HG03060 (cell line): ENCODE measurements around the gene AFF4.
"Not testable (repeated sequence)": the region's sequence is repeated elsewhere in the genome, so short reads cannot be mapped to it uniquely, and the experiment has no call there.

Experiments
- ATAC-seq: cut with Tn5 transposase; IDR thresholded peaks from one replicate; pipeline ENCODE4 v1.9.1; 2021; ENCODE audit warnings: low read depth, moderate number of reproducible peaks; ENCODE audit not compliant: unreplicated experiment

Gene AFF4

GRCh38 chr5:132963171-132964104, at the start of gene AFF4:
TSS of gene AFF4 (minus strand) at chr5:132963634. CDS start at chr5:132937189, 26,445 bp downstream.
- ATAC-seq, result peak; percentile 74

DNA sequence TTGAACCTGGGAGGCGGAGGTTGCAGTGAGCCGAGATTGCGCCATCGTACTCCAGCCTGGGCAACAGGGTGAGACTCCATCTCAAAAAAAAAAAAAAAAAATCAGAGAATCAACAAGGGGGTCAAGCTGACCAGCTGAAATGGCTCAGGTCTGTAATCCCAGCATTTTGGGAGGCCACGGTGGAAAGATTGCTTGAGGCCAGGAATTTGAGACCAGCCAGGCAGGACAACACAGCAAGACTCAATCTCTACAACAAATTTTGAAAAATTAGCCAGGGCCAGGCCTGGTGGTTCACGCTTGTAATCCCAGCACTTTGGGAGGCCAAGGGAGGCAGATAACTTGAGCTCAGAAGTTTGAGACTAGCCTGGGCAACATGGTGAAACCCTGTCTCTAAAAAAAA, 45.0 kb upstream of the AFF4 start:
- not testable (repeated sequence) for ATAC-seq

GRCh38 chr5:133006653-133007052, 43.2 kb upstream of the AFF4 start:
- ATAC-seq, result no peak

DNA sequence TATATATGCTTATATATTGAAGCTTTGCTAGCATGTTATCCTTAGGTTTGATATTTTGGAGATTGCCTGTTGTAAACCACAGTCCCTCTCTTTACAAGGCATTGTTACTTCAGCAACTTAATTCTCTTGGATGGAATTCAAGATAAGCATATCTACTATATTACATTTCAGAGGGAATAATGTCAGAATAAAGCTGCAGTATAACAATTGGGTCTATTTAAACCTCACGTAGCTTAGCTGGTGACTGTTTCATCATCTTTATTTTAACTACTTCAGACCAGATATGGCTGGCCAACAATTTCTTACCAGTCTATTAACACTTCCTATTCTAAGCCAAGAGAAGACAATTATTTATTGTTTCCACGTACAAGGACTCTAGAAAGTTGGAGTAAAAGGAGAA, 35.8 kb upstream of the AFF4 start:
- ATAC-seq, result no peak

- ATAC-seq, result no peak
These were observed 35.1 kb upstream of the AFF4 start for GRCh38 chr5:132998556-132998955.

DNA sequence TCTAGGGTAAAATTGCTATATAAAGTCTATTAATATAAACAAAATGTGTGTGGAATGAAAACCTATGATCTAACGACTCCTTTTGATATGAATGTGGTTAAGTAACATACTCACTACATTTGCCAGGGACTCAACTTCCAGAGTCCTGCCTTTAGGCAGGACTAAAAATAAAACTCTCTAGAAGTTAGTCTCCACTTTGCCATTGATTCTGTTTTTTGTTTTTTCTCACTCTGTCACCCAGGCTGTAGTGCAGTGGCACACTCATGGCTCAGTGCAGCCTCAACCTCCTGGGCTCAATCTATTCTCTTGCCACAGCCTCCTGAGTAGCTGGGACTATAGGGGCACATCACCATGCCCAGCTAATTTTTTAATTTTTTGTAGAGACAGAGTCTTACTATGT, 32.9 kb upstream of the AFF4 start:
- ATAC-seq, result no peak

DNA sequence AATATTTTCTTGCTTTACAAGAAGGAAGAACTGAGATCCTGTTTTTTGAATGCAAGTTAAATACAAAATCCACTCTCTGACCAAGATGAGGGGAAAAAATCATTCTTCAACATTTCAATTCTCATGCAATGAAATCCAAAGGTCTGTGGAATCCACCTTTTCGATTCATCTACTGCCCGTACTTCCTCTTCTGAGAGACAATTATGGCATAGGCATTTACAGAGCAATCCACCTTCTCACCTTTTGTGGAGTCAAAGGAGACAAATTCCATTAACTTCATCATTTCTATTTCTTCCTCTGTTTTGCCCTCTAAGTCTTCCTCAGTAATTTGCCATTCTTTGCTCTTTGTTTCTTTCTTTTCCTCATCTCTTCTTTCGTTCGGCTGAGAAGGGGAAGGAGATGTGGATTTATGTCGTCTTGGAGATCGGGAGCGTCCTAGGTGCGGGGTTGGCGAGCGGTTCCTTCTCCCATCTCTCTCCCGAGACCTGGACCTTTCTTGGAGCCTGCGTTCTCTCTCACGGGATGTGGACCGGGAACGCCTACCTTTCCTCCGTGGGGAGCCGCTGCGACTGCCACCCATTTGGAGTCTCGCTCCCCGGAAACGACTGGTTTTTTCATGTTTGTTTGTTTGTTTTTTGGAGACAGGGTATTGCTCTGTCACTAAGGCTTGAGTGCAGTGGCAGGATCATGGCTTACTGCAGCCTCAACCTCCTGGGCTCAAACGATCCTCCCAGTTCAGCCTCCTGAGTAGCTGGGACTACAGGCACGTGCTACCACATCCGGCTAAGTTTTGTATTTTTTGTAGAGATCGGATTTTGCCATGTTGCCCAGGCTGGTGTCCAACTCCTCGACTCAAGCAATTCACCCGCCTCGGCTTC, 24.3 kb upstream of the AFF4 start:
- ATAC-seq, result no peak

DNA sequence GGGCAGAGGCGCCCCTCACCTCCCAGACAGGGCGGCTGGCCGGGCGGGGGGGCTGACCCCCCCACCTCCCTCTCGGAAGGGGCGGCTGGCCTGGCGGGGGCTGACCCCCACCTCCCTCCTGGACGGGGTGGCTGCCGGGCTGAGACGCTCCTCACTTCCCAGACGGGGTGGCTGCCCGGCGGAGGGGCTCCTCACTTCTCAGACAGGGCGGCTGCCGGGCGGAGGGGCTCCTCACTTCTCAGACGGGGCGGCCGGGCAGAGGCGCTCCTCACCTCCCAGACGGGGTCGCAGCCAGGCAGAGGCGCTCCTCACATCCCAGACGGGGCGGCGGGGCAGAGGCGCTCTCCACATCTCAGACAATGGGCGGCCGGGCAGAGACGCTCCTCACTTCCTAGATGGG, 19.5 kb upstream of the AFF4 start:
- not testable (repeated sequence) for ATAC-seq

- ATAC-seq, result no peak
These were observed 17.9 kb upstream of the AFF4 start for GRCh38 chr5:132981288-132981687.

GRCh38 chr5:132979976-132980375, 16.5 kb upstream of the AFF4 start:
- ATAC-seq, result no peak

- ATAC-seq, result no peak
These were observed 16.0 kb upstream of the AFF4 start for GRCh38 chr5:132979367-132979940.

DNA sequence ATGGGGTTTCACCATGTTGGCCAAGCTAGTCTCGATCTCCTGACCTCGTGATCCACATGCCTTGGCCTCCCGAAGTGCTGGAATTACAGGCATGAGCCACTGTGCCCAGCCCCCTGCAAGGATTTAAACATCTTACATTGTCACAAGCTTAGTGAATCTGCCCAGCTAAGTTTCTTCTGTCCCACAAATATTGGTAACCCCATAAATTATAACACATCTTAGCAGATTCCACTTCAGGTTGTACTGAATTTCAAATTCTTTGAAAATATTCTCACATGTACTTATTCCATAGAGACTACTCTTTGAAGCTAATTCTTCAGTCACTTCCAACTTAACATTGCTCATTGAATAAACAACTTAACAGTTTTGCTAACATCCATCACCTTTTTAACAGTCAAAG, 13.4 kb upstream of the AFF4 start:
- no peak for ATAC-seq

DNA sequence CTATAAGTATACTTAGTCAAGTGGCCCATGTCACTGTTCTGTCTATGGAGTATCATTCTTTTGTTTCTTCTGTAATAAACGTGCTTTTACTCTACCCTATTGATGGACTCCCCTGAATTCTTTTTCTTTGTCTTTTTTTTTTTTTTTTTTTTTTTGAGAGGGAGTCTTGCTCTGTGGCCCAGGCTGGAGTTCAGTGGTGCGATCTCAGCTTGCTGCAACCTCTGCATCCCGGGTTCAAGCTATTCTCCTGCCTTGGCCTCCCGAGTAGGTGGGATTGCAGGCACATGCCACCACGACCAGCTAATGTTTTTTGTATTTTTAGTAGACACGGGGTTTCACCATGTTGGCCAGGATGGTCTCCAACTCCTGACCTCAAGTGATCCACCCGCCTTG, 9.0 kb upstream of the AFF4 start:
- ATAC-seq, result not testable (repeated sequence)

DNA sequence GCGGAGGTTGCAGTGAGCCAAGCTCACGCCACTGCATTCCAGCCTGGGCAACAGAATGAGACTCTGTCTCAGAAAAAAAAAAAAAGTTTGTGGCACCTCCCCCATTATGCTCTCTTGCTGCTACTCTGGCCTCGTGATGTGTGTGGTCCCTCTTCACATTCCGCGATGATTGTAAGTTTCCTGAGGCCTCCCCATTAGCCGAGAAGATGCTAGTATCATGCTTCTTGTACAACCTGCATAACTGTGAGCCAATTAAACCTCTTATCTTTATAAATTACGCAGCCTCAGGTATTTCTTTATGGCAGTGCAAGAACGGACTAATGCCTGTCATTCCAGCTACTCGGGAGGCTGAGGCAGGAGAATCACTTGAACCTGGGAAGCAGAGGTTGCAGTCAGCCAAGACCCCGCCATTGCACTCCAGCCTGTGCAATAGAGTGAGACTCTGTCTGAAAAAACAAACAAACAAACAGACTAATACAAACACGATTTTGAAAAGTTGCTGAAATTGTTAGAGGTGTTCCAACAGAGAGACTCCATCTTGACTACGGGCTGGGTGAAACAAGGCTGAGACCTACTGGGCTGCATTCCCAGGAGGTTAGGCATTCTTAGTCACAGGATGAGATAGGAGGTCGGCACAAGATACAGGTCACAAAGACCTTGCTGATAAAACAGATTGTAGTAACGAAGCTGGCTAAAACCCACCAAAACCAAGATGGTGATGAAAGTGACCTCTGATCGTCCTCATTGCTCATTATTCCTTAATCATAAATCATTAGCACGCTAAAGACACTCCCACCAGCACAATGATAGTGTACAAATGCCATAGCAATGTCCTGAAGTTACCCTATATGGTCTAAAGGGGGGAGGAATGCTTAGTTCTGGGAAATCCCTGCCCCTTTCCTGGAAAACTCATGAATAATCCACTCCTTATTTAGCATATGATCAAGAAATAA, 8.3 kb upstream of the AFF4 start:
- ATAC-seq, result no peak

DNA sequence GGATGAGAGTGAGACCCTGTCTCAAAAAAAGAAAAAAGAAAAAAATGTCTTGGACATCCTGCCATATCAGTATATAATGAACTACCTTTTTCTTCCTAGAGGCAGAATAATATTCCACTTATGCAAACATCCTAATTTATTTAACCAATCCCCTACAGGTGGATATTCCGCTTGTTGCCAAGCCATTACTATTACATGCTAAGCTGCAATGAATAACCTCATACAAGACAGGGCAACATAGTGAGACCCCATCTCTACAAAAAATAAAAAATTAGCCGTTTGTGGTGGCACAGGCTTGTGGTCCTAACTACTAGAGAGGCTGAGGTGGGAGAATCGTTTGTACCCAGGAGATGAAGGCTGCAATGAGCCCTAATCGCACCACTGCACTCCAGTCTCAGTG, 1.7 kb upstream of the AFF4 start:
- no peak for ATAC-seq

- ATAC-seq, result no peak
These were observed 909 bp downstream of the AFF4 start for GRCh38 chr5:132962429-132963021.

GRCh38 chr5:132961887-132962286, 1.5 kb downstream of the AFF4 start:
- ATAC-seq, result no peak

GRCh38 chr5:132961123-132961815, 2.2 kb downstream of the AFF4 start:
- not testable (repeated sequence) for ATAC-seq
